GM23338 (cell line): ENCODE results near the gene VSTM1. TPM values are rescaled to one million over a fixed set of nuclear protein-coding genes. Genes with fewer than 3 reads are reported as not detected.

Source experiments
- ATAC-seq: fragments of 200-7000 bp; cut with Tn5 transposase; 3 replicates; pipeline ENCODE4 v1.9.1; 2020
- DNase-seq: peaks from one replicate; pipeline ENCODE4 v3.0.0-alpha.2; 2015; ENCODE audit warnings: low spot score
- H2AFZ ChIP-seq: fragments of 200-600 bp; sonication (generic); 2 replicates; pipeline ENCODE4 v1.8.0; 2016; ENCODE audit warnings: antibody characterized with exemption, mild to moderate bottlenecking, moderate library complexity
- H3F3A ChIP-seq: fragments of 200-600 bp; sonication (generic); replicated peaks from 2 replicates; pipeline ENCODE4 v1.8.0; 2017; ENCODE audit warnings: antibody characterized with exemption, mixed run types, low read depth
- H3K27ac ChIP-seq: fragments of 200-600 bp; sonication (generic); 2 replicates; pipeline ENCODE4 v1.6.1; 2016; ENCODE audit warnings: low read depth
- H3K27me3 ChIP-seq: fragments of 200-600 bp; sonication (generic); 2 replicates; pipeline ENCODE4 v1.8.0; 2016; ENCODE audit warnings: mild to moderate bottlenecking, mixed run types, moderate library complexity; ENCODE audit not compliant: insufficient read depth
- H3K36me3 ChIP-seq: fragments of 200-600 bp; sonication (generic); 2 replicates; pipeline ENCODE4 v1.8.0; 2016; ENCODE audit warnings: mild to moderate bottlenecking; ENCODE audit not compliant: insufficient read depth
- H3K4me1 ChIP-seq: fragments of 200-600 bp; sonication (generic); 2 replicates; pipeline ENCODE4 v1.8.0; 2016; ENCODE audit warnings: mild to moderate bottlenecking, moderate library complexity; ENCODE audit not compliant: insufficient read depth
- H3K4me2 ChIP-seq: fragments of 200-600 bp; sonication (generic); 2 replicates; pipeline ENCODE4 v1.7.1; 2017; ENCODE audit warnings: mixed run types
- H3K4me3 ChIP-seq: fragments of 200-600 bp; sonication (generic); 2 replicates; pipeline ENCODE4 v1.6.1; 2016; ENCODE audit warnings: mixed run types
- H3K79me2 ChIP-seq: fragments of 200-600 bp; sonication (generic); replicated peaks from 2 replicates; pipeline ENCODE4 v1.8.0; 2017; ENCODE audit warnings: mild to moderate bottlenecking; ENCODE audit not compliant: insufficient read depth
- H3K9me2 ChIP-seq: fragments of 200-600 bp; sonication (generic); 2 replicates; pipeline ENCODE4 v1.8.0; 2017; ENCODE audit not compliant: insufficient read depth
- H4K20me1 ChIP-seq: fragments of 200-600 bp; sonication (generic); replicated peaks from 2 replicates; pipeline ENCODE4 v1.8.0; 2017; ENCODE audit warnings: mild to moderate bottlenecking; ENCODE audit not compliant: insufficient read depth
- H3K27ac Mint-ChIP-seq: 2 replicates; pipeline ENCODE4 v1.8.0; 2020; ENCODE audit warnings: inconsistent platforms, mild to moderate bottlenecking, moderate library complexity, mixed read lengths
- H3K27me3 Mint-ChIP-seq: 3 replicates; pipeline ENCODE4 v1.8.0; 2022; ENCODE audit warnings: low read depth, mild to moderate bottlenecking, moderate library complexity, mixed read lengths, inconsistent platforms; ENCODE audit not compliant: insufficient read depth, poor library complexity
- H3K36me3 Mint-ChIP-seq: 3 replicates; pipeline ENCODE4 v1.8.0; 2021; ENCODE audit warnings: low read depth, mild to moderate bottlenecking, inconsistent platforms, moderate library complexity, mixed read lengths
- H3K4me1 Mint-ChIP-seq: 3 replicates; pipeline ENCODE4 v1.8.0; 2020; ENCODE audit warnings: mild to moderate bottlenecking, inconsistent platforms, mixed read lengths
- H3K4me3 Mint-ChIP-seq: 3 replicates; pipeline ENCODE4 v1.8.0; 2021; ENCODE audit warnings: moderate library complexity, mild to moderate bottlenecking, inconsistent platforms, mixed read lengths
- H3K9me3 Mint-ChIP-seq: 3 replicates; pipeline ENCODE4 v1.8.0; 2020; ENCODE audit warnings: moderate library complexity, mild to moderate bottlenecking, inconsistent platforms, mixed read lengths
- EZH2 ChIP-seq: fragments of 200-600 bp; sonication (generic); IDR thresholded peaks from one replicate; pipeline ENCODE4 v1.8.0; 2017; ENCODE audit warnings: antibody characterized with exemption, mild to moderate bottlenecking, low read depth; ENCODE audit not compliant: unreplicated experiment
- EZH2phosphoT487 ChIP-seq: fragments of 200-600 bp; sonication (generic); IDR thresholded peaks from one replicate; pipeline ENCODE4 v1.8.1; 2018; ENCODE audit warnings: antibody characterized with exemption; ENCODE audit not compliant: unreplicated experiment
- POLR2AphosphoS5 ChIP-seq: IDR thresholded peaks from 2 replicates; pipeline ENCODE4 v1.6.1; 2016; ENCODE audit warnings: antibody characterized with exemption, low read depth
- STAT1 ChIP-seq: IDR thresholded peaks from one replicate; pipeline ENCODE4 v1.6.1; 2016; ENCODE audit warnings: antibody characterized with exemption; ENCODE audit not compliant: unreplicated experiment
- ZNF331 ChIP-seq: fragments of 250-450 bp; sonication (Bioruptor Pico); IDR thresholded peaks from 2 replicates; pipeline ENCODE4 v1.5.0; 2020; ENCODE audit warnings: low read depth, mild to moderate bottlenecking, moderate library complexity
- polyA plus RNA-seq: library from polyadenylated mRNA; unstranded; fragments of >200 nt; fragmentation: Nextera tagmentation; extraction: Ambion mirVana; gene quantifications from 2 replicates; pipeline ENCODE4 v1.2.1, GENCODE V29; 2016
- total RNA-seq: library from RNA; depleted of rRNA; stranded (reverse); fragments of >200 nt; shearing (Covaris generic); gene quantifications from 2 replicates; pipeline ENCODE4 v1.2.3, GENCODE V29; 2014
- TF ChIP-seq, protein P1 (sequence below): fragments of 250-450 bp; sonication (Bioruptor Pico); IDR thresholded peaks from 2 replicates; pipeline ENCODE4 v1.5.0; 2020; ENCODE audit warnings: mild to moderate bottlenecking, moderate library complexity
- TF ChIP-seq, protein P2 (sequence below): IDR thresholded peaks from 2 replicates; pipeline ENCODE4 v1.6.1; 2016; ENCODE audit warnings: antibody characterized with exemption

VSTM1 gene
- total and polyA plus RNA-seq, 2 experiments from 2014 or later: not detected

DNA sequence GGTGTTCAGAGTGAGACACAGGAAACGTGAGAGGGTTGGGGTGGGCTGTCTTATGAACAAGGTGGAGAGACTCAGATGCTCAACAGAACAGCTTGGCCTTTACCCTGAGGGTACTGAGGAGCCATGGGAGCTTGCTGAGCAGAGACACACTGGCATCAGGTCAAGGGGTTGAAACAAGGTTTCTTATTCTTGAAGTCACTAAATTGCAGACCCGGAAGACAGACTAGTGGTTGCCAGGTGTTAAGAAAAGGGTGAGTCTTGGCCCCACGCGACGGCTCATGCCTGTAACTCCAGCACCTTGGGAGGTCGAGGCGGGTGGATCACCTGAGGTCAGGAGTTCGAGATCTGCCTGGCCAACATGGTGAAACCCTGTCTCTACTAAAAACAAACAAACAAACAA lies 49.8 kb downstream of the VSTM1 start:
- ATAC-seq (no peak), DNase-seq (no peak)
- Histone ChIP-seq H3F3A (0 out of 2 replicates have a peak, but pooled peaks cover 9% of the 10 kb centered on the region), H3K4me2 (no peak overlapping the region), H3K4me3 (no peak overlapping the region), H2AFZ (no peak overlapping the region), H3K4me1 (peaks cover 9% of the 10 kb centered on the region), H3K79me2 (no peaks in the 10 kb centered on the region), H4K20me1 (no peaks in the 10 kb centered on the region), H3K36me3 (no peaks in the 10 kb centered on the region), H3K9me2 (no peaks in the 10 kb centered on the region), H3K27me3 (no peaks in the 10 kb centered on the region), H3K27ac (no peak overlapping the region)
- peaks cover 10% of the 10 kb centered on the region for H3K27me3 Mint-ChIP-seq
- no peak overlapping the region for H3K4me3 Mint-ChIP-seq
- H3K27ac Mint-ChIP-seq: no peak overlapping the region
- H3K36me3 Mint-ChIP-seq: no peaks in the 10 kb centered on the region
- H3K4me1 Mint-ChIP-seq: peaks cover 20% of the 10 kb centered on the region
- no peak for TF ChIP-seq ZNF331 (CRISPR knock-in tag)
- no peak for TF ChIP-seq EZH2
- TF ChIP-seq, protein P1, sequence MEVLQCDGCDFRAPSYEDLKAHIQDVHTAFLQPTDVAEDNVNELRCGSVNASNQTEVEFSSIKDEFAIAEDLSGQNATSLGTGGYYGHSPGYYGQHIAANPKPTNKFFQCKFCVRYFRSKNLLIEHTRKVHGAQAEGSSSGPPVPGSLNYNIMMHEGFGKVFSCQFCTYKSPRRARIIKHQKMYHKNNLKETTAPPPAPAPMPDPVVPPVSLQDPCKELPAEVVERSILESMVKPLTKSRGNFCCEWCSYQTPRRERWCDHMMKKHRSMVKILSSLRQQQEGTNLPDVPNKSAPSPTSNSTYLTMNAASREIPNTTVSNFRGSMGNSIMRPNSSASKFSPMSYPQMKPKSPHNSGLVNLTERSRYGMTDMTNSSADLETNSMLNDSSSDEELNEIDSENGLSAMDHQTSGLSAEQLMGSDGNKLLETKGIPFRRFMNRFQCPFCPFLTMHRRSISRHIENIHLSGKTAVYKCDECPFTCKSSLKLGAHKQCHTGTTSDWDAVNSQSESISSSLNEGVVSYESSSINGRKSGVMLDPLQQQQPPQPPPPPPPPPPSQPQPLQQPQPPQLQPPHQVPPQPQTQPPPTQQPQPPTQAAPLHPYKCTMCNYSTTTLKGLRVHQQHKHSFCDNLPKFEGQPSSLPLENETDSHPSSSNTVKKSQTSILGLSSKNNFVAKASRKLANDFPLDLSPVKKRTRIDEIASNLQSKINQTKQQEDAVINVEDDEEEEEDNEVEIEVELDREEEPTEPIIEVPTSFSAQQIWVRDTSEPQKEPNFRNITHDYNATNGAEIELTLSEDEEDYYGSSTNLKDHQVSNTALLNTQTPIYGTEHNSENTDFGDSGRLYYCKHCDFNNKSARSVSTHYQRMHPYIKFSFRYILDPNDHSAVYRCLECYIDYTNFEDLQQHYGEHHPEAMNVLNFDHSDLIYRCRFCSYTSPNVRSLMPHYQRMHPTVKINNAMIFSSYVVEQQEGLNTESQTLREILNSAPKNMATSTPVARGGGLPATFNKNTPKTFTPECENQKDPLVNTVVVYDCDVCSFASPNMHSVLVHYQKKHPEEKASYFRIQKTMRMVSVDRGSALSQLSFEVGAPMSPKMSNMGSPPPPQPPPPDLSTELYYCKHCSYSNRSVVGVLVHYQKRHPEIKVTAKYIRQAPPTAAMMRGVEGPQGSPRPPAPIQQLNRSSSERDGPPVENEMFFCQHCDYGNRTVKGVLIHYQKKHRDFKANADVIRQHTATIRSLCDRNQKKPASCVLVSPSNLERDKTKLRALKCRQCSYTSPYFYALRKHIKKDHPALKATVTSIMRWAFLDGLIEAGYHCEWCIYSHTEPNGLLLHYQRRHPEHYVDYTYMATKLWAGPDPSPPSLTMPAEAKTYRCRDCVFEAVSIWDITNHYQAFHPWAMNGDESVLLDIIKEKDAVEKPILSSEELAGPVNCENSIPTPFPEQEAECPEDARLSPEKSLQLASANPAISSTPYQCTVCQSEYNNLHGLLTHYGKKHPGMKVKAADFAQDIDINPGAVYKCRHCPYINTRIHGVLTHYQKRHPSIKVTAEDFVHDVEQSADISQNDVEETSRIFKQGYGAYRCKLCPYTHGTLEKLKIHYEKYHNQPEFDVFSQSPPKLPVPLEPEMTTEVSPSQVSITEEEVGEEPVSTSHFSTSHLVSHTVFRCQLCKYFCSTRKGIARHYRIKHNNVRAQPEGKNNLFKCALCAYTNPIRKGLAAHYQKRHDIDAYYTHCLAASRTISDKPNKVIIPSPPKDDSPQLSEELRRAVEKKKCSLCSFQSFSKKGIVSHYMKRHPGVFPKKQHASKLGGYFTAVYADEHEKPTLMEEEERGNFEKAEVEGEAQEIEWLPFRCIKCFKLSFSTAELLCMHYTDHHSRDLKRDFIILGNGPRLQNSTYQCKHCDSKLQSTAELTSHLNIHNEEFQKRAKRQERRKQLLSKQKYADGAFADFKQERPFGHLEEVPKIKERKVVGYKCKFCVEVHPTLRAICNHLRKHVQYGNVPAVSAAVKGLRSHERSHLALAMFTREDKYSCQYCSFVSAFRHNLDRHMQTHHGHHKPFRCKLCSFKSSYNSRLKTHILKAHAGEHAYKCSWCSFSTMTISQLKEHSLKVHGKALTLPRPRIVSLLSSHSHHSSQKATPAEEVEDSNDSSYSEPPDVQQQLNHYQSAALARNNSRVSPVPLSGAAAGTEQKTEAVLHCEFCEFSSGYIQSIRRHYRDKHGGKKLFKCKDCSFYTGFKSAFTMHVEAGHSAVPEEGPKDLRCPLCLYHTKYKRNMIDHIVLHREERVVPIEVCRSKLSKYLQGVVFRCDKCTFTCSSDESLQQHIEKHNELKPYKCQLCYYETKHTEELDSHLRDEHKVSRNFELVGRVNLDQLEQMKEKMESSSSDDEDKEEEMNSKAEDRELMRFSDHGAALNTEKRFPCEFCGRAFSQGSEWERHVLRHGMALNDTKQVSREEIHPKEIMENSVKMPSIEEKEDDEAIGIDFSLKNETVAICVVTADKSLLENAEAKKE (CRISPR knock-in tag): no peak
- no peak for TF ChIP-seq EZH2phosphoT487
- no peak for TF ChIP-seq STAT1
- TF ChIP-seq POLR2AphosphoS5: no peak
- TF ChIP-seq, protein P2, sequence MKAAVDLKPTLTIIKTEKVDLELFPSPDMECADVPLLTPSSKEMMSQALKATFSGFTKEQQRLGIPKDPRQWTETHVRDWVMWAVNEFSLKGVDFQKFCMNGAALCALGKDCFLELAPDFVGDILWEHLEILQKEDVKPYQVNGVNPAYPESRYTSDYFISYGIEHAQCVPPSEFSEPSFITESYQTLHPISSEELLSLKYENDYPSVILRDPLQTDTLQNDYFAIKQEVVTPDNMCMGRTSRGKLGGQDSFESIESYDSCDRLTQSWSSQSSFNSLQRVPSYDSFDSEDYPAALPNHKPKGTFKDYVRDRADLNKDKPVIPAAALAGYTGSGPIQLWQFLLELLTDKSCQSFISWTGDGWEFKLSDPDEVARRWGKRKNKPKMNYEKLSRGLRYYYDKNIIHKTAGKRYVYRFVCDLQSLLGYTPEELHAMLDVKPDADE: no peak
- no peaks in the 10 kb centered on the region; the same call in 1 of the 3 replicates for H3K9me3 Mint-ChIP-seq
